ENCODE measurements around the gene ZNF280C.
A peak's percentile ranks its signal among the peaks of the same experiment; 100 is the strongest.

ZNF280C gene

GRCh38 chrX:130176354-130176776, 92.3 kb downstream of the ZNF280C start:
- no peak for DNase-seq

- no peak for DNase-seq
Observed at GRCh38 chrX:130174937-130175336, 93.8 kb downstream of the ZNF280C start.

- DNase-seq, result no peak
Observed at GRCh38 chrX:130174045-130174704, 94.5 kb downstream of the ZNF280C start.

- DNase-seq, result no peak
Observed at GRCh38 chrX:130173190-130173895, 95.4 kb downstream of the ZNF280C start.

- no peak for DNase-seq
Observed at GRCh38 chrX:130172127-130172845, 96.4 kb downstream of the ZNF280C start.

GRCh38 chrX:130171446-130172126, 97.1 kb downstream of the ZNF280C start, which contains the start of gene RAB33A:
Gene RAB33A, plus strand, starts transcription at chrX:130171962. Its CDS starts 101 bp downstream, at chrX:130172063.
- peak; percentile 28 for DNase-seq

GRCh38 chrX:130170752-130171445, 97.8 kb downstream of the ZNF280C start:
- peak; percentile 46 for DNase-seq

- no peak for DNase-seq
Observed at GRCh38 chrX:130167040-130167439, 101.7 kb downstream of the ZNF280C start.

- DNase-seq, result no peak
Observed at GRCh38 chrX:130166503-130166777, 102.3 kb downstream of the ZNF280C start.

GRCh38 chrX:130165703-130166502, 102.8 kb downstream of the ZNF280C start, which contains the start of gene AIFM1:
Gene AIFM1, minus strand, starts transcription at chrX:130165841. Its CDS starts 185 bp downstream, at chrX:130165656.
- DNase-seq, result peak; percentile 72

- DNase-seq, result no peak
Observed at GRCh38 chrX:130165181-130165702, 103.5 kb downstream of the ZNF280C start.

GRCh38 chrX:130163398-130163797, 105.3 kb downstream of the ZNF280C start:
- no peak for DNase-seq

- no peak for DNase-seq
Observed at GRCh38 chrX:130162094-130162735, 106.5 kb downstream of the ZNF280C start.

- DNase-seq, result no peak
Observed at GRCh38 chrX:130159776-130160175, 108.9 kb downstream of the ZNF280C start.

GRCh38 chrX:130158311-130158710, 110.4 kb downstream of the ZNF280C start:
- DNase-seq, result no peak

GRCh38 chrX:130155564-130155963, 113.1 kb downstream of the ZNF280C start:
- no peak for DNase-seq
